Skeletal muscle satellite cell (primary cell): ENCODE data around the gene FAM200B.

Experiments
- H3K27me3 ChIP-seq: 2 replicates; pipeline ENCODE4 v1.7.0; 2013; ENCODE audit warnings: low read length; ENCODE audit not compliant: control insufficient read depth, insufficient read depth
- H3K36me3 ChIP-seq: 2 replicates; pipeline ENCODE4 v1.7.0; 2013; ENCODE audit warnings: mild to moderate bottlenecking, control low read depth, low read length; ENCODE audit not compliant: insufficient read depth
- H3K4me1 ChIP-seq: 2 replicates; pipeline ENCODE4 v1.7.0; 2013; ENCODE audit warnings: low read length; ENCODE audit not compliant: control insufficient read depth, insufficient read depth
- H3K4me2 ChIP-seq: 2 replicates; pipeline ENCODE4 v1.7.0; 2013; ENCODE audit warnings: mild to moderate bottlenecking, low read length
- H3K4me3 ChIP-seq: 2 replicates; pipeline ENCODE4 v1.7.0; 2013; ENCODE audit warnings: low read length
- H3K9ac ChIP-seq: 2 replicates; pipeline ENCODE4 v1.7.0; 2013; ENCODE audit warnings: mild to moderate bottlenecking, low read depth, low read length, moderate library complexity
- H3K9me3 ChIP-seq: replicated peaks from 2 replicates; pipeline ENCODE4 v1.7.0; 2013; ENCODE audit warnings: mild to moderate bottlenecking, control low read depth, low read length

FAM200B gene

DNA sequence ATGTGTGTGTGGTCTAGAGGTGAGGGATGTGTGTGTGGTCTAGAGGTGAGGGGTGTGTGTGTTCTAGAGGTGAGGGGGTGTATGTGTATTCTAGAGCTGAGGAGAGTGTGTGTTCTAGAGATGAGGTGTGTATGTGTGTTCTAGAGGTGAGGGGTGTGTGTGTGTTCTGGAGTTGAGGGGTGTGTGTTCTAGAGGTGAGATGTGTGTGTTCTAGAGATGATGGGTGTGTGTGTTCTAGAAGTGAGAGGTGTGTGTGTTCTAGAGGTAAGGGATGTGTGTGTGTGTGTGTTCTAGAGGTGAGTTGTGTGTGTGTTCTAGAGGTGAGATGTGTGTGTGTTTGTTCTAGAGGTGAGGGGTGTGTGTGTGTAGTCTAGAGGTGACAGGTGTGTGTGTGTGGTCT lies 22.5 kb downstream of the FAM200B start:
- Histone ChIP-seq H3K4me2 (no peak overlapping the region), H3K36me3 (no peaks in the 10 kb centered on the region), H3K4me3 (no peak overlapping the region), H3K4me1 (peaks cover 6% of the 10 kb centered on the region), H3K27me3 (no peaks in the 10 kb centered on the region), H3K9me3 (no peaks in the 10 kb centered on the region), H3K9ac (no peak overlapping the region)

DNA sequence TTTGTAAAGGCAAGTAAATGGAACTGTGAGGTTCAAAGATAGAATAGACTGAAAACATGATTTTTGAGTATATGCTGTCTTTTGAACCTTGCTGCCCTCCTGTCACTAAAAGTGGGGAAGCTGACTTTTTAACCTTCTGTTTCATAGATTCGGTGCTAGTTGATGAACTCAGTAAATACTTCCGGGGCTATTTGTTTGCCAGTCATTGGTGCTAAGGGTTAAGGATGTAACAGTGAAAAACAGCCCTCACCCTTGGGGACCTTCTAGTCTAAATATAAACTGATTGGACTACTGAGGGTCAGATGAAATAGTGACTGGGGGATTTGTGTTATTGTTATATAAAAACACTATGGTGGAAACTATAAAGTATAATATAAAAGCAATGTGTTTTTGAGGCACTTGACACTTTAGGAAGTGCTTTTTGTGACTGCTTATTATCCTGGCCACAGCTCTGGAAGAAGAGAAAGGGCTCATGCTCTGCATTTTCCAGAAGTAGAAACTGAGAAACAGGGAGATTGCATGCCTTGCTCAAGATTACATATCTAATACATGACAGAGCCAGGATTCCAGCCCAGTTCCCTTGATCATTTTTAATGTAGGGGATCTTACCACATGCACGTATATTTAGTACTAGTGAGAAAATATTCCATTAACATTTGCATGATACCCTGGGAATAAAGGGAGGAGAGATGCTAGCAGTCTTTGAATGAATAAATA lies 25.2 kb downstream of the FAM200B start:
- Histone ChIP-seq H3K36me3 (no peaks in the 10 kb centered on the region), H3K27me3 (no peaks in the 10 kb centered on the region), H3K9me3 (no peaks in the 10 kb centered on the region), H3K9ac (no peak overlapping the region), H3K4me1 (peaks cover 6% of the 10 kb centered on the region), H3K4me2 (no peak overlapping the region), H3K4me3 (no peak overlapping the region)

DNA sequence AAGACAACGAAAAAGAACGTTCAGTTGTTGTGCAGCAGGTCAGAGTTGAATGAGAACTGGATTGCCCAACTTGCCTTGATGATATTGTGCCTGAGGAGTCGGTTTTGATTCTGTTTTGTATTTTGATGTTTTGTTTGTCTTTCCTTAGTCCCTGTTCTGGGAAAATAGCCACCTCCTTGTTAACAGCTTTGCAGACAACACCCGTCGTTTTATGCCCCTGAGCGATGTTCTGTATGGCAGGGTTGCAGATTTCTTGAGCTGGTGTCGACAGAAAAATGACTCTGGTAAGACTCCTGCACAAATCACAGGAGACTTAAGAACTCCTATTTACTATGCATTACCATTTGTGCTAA lies 25.7 kb downstream of the FAM200B start:
- Histone ChIP-seq H3K9me3 (no peaks in the 10 kb centered on the region), H3K4me3 (no peak overlapping the region), H3K4me1 (peaks cover 4% of the 10 kb centered on the region), H3K27me3 (no peaks in the 10 kb centered on the region), H3K36me3 (no peaks in the 10 kb centered on the region), H3K4me2 (no peak overlapping the region), H3K9ac (no peak overlapping the region)

DNA sequence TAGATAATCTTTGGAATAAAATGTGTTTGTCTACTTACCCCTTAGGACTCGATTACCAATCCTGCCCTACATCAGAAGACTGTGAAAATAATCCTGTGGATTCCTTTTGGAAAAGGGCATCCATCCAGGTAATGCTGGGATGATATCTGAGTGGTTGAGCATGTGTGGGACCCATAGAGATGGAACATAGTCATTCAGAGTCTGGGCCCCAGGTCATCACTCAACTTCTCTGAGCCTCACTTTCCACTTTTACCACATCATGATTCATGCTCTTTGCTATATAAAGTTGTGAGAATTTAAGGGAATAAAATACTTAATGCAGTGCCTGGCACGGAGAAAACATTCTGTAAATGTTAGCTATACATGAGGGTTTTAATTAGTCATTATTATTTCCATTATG lies 30.1 kb downstream of the FAM200B start:
- Histone ChIP-seq H3K9ac (no peak overlapping the region), H3K4me1 (peaks cover 16% of the 10 kb centered on the region), H3K4me2 (no peak overlapping the region), H3K36me3 (no peaks in the 10 kb centered on the region), H3K4me3 (no peak overlapping the region), H3K9me3 (no peaks in the 10 kb centered on the region), H3K27me3 (no peaks in the 10 kb centered on the region)

DNA sequence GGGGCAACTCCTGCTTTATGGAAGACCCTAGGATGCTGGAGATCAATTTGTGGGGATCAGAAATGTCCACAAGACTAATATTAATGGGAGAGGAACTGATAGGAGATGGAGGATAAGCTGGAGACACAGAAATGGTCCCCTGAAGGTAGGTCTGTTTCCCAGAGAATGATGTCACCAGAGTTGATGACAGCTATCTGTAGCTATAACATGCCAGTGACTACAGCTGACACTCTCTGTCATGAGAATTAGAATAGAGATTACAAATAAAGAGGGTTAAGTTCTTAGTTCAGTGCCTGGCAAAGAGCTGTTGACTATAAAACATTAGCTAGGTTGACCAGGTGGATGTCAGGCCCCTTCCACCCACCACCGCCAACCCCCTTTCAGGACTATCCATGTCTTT lies 30.6 kb downstream of the FAM200B start:
- Histone ChIP-seq H3K4me3 (no peak overlapping the region), H3K4me1 (peaks cover 20% of the 10 kb centered on the region), H3K9me3 (no peaks in the 10 kb centered on the region), H3K36me3 (no peaks in the 10 kb centered on the region), H3K4me2 (no peak overlapping the region), H3K27me3 (no peaks in the 10 kb centered on the region), H3K9ac (no peak overlapping the region)

- no peak overlapping the region for H3K4me2 ChIP-seq
- H3K4me3 ChIP-seq = no peak overlapping the region
- H3K27me3 ChIP-seq = no peaks in the 10 kb centered on the region
- no peaks in the 10 kb centered on the region for H3K9me3 ChIP-seq
- no peak overlapping the region for H3K9ac ChIP-seq
- no peaks in the 10 kb centered on the region for H3K36me3 ChIP-seq
- peaks cover 29% of the 10 kb centered on the region for H3K4me1 ChIP-seq
Observed at GRCh38 chr4:15714141-15714540, 32.5 kb downstream of the FAM200B start.

GRCh38 chr4:15714646-15715435 lies 33.2 kb downstream of the FAM200B start:
- Histone ChIP-seq H3K36me3 (no peaks in the 10 kb centered on the region), H3K4me2 (no peak overlapping the region)

DNA sequence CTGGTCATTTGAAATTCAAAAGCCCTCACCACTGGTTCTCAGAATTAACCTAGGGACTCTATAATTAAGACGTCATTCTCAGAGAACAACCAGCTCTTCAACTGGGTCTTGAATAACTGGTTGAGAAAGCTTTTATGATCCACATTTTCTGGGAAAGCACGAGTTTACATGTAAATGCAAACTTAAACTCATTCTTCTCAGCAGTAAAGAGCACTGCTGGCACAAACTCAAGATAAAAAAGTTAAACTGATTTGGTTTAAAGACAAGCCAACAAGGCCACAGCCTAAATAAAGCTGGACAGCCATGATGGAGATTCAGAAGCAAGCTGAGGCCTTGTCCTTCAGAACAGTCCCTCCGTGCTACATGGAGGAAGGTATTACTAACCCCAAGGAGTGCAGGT lies 34.5 kb downstream of the FAM200B start:
- no peaks in the 10 kb centered on the region for H3K27me3 ChIP-seq
- H3K4me1 ChIP-seq = peaks cover 29% of the 10 kb centered on the region
- no peak overlapping the region for H3K4me2 ChIP-seq
- H3K36me3 ChIP-seq = no peaks in the 10 kb centered on the region
- H3K9me3 ChIP-seq = no peaks in the 10 kb centered on the region
- H3K4me3 ChIP-seq = no peak overlapping the region
- H3K9ac ChIP-seq = no peak overlapping the region

More at GRCh38 chr4:15714646-15715435, 33.2 kb downstream of the FAM200B start:
- Histone ChIP-seq H3K9me3 (no peaks in the 10 kb centered on the region), H3K4me1 (peaks cover 29% of the 10 kb centered on the region), H3K4me3 (no peak overlapping the region), H3K27me3 (no peaks in the 10 kb centered on the region), H3K9ac (no peak overlapping the region)

DNA sequence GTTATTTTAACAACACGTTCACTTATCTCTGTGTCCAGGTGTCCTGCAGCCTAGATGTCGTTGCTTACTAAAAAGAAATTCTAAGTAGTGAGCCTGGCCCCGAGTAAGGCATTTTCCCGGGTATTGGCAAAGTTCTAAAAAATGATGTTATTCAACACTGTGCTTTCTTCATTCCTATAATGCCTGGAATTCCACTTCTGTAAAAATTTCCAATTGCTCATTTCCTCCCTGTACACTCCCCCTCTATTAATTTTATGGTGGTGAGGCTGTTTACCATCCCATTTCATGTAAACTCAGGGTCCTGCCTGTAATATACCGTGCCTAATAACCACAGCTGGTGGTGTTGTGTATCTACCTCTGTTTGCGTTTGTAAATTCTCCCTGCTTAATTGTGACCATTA lies 35.5 kb downstream of the FAM200B start:
- H3K4me3 ChIP-seq = peak overlapping the region; percentile 26
- H3K9ac ChIP-seq = peak overlapping the region; percentile 60
- H3K4me1 ChIP-seq = peaks cover 29% of the 10 kb centered on the region
- H3K27me3 ChIP-seq = no peaks in the 10 kb centered on the region
- H3K36me3 ChIP-seq = no peaks in the 10 kb centered on the region
- peak overlapping the region; percentile 70 for H3K4me2 ChIP-seq
- H3K9me3 ChIP-seq = no peaks in the 10 kb centered on the region

- peak overlapping the region; percentile 70 for H3K4me2 ChIP-seq
- no peaks in the 10 kb centered on the region for H3K27me3 ChIP-seq
- no peak overlapping the region for H3K4me3 ChIP-seq
- H3K4me1 ChIP-seq = peaks cover 29% of the 10 kb centered on the region
- H3K36me3 ChIP-seq = no peaks in the 10 kb centered on the region
- H3K9me3 ChIP-seq = no peaks in the 10 kb centered on the region
- H3K9ac ChIP-seq = peak overlapping the region; percentile 60
Observed at GRCh38 chr4:15717657-15718416, 36.2 kb downstream of the FAM200B start.

DNA sequence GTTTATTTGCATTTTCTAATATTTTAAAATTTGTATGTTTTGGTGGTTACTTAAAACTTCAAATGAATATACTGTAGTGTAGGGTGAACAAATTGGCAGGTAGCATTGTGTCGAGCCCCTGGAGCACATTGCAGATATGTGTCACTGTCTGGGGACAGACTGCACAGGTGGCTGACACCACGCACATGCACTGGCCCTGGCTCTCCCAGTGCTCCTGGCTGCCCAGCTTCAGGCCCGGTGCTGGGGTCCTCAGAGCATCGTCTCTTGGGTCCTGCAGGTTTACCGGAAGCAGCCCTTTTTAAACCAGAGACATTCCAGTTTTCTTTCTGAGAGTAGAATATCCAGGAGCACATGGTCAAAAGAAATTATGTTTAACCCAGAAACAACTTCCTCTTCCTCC lies 36.8 kb downstream of the FAM200B start:
- Histone ChIP-seq H3K9ac (no peak overlapping the region), H3K36me3 (no peaks in the 10 kb centered on the region), H3K9me3 (no peaks in the 10 kb centered on the region), H3K4me1 (peaks cover 29% of the 10 kb centered on the region), H3K27me3 (no peaks in the 10 kb centered on the region), H3K4me3 (no peak overlapping the region), H3K4me2 (no peak overlapping the region)
